ENCODE results near the gene KRTAP2-1. TPM values are rescaled to one million over a fixed set of nuclear protein-coding genes. Genes with fewer than 3 reads are reported as not detected.
A peak's percentile ranks its signal among the peaks of the same experiment; 100 is the strongest.

KRTAP2-1 gene
- total RNA-seq, 1 experiment from 2014 or later, result not detected

DNA sequence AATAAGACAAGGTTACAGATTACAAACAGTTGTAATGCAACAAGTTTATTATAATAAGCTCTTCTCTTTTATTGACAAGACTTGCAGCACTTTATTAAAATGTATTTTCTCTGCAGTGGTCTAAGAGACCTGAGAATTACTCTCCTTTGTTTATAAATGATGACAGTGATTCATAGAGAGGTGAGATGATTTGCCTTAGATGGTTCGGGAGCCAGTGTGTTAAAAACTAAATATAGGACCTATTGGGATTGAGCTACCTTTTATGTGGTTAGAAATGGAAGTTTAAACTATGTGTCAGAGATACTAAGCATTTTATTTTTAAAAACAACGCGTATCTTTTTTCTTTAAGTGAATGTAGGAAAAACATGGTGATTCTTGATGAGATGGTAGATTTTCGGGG, 50.3 kb downstream of the KRTAP2-1 start:
- H2AFZ ChIP-seq (ENCODE audit: low read depth, low read length, poor library complexity, severe bottlenecking), result peak overlapping the region; percentile 64
- no TSS peak for BruUV-seq (replicated peaks)
- TF ChIP-seq SRF (IDR thresholded peaks at IDR 0.05; ENCODE audit: low read depth) (peak; percentile 62; the same call in 1 of the 2 replicates), POLR2AphosphoS5 (IDR thresholded peaks at IDR 0.05; ENCODE audit: low read depth, low read length) (no peak), EZH2 (IDR thresholded peaks at IDR 0.05) (no peak), TCF7L2 (IDR thresholded peaks at IDR 0.05; ENCODE audit: borderline replicate concordance, extremely low read depth, insufficient read depth, insufficient read length) (no peak), EZH2phosphoT487 (IDR thresholded peaks at IDR 0.05; ENCODE audit: borderline replicate concordance) (no peak), SP1 (IDR thresholded peaks at IDR 0.05; ENCODE audit: low read depth) (peak; percentile 28; the same call in 1 of the 2 replicates), ELF1 (IDR thresholded peaks at IDR 0.05; ENCODE audit: borderline replicate concordance, low read depth) (no peak), JUND (IDR thresholded peaks at IDR 0.05) (peak; percentile 57), YY1 (IDR thresholded peaks at IDR 0.05; ENCODE audit: extremely low read depth, insufficient replicate concordance, low read depth, low read length) (no peak), FOSL1 (IDR thresholded peaks at IDR 0.05; ENCODE audit: low read depth) (peak; percentile 46; the same call in 1 of the 2 replicates), CBX3 (IDR thresholded peaks at IDR 0.05; ENCODE audit: low read depth) (no peak), SIN3A (IDR thresholded peaks at IDR 0.05; ENCODE audit: low read depth) (no peak), RAD21 (IDR thresholded peaks at IDR 0.05; ENCODE audit: low read depth) (no peak), CEBPB (IDR thresholded peaks at IDR 0.05; ENCODE audit: low read depth) (no peak), EGR1 (IDR thresholded peaks at IDR 0.05; ENCODE audit: low read depth) (no peak), CTCF (IDR thresholded peaks at IDR 0.05 in 2 of 3, conservative IDR thresholded peaks at IDR 0.05 in 1 of 3; ENCODE audit: borderline replicate concordance in 1 of 3, insufficient read depth in 1 of 3, low read depth in 2 of 3, low read length in 2 of 3) (no peak), POLR2A (IDR thresholded peaks at IDR 0.05; ENCODE audit: borderline replicate concordance, extremely low read depth, insufficient read depth, insufficient read length) (no peak), ZFX (IDR thresholded peaks at IDR 0.05) (no peak), ZBTB33 (IDR thresholded peaks at IDR 0.05; ENCODE audit: extremely low read depth, insufficient replicate concordance, low read length) (no peak)
- TF ChIP-seq, protein P1, sequence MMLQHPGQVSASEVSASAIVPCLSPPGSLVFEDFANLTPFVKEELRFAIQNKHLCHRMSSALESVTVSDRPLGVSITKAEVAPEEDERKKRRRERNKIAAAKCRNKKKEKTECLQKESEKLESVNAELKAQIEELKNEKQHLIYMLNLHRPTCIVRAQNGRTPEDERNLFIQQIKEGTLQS (IDR thresholded peaks at IDR 0.05), result no peak
- TF ChIP-seq, protein P2, sequence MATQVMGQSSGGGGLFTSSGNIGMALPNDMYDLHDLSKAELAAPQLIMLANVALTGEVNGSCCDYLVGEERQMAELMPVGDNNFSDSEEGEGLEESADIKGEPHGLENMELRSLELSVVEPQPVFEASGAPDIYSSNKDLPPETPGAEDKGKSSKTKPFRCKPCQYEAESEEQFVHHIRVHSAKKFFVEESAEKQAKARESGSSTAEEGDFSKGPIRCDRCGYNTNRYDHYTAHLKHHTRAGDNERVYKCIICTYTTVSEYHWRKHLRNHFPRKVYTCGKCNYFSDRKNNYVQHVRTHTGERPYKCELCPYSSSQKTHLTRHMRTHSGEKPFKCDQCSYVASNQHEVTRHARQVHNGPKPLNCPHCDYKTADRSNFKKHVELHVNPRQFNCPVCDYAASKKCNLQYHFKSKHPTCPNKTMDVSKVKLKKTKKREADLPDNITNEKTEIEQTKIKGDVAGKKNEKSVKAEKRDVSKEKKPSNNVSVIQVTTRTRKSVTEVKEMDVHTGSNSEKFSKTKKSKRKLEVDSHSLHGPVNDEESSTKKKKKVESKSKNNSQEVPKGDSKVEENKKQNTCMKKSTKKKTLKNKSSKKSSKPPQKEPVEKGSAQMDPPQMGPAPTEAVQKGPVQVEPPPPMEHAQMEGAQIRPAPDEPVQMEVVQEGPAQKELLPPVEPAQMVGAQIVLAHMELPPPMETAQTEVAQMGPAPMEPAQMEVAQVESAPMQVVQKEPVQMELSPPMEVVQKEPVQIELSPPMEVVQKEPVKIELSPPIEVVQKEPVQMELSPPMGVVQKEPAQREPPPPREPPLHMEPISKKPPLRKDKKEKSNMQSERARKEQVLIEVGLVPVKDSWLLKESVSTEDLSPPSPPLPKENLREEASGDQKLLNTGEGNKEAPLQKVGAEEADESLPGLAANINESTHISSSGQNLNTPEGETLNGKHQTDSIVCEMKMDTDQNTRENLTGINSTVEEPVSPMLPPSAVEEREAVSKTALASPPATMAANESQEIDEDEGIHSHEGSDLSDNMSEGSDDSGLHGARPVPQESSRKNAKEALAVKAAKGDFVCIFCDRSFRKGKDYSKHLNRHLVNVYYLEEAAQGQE (IDR thresholded peaks at IDR 0.05; ENCODE audit: low read depth), result no peak
- TF ChIP-seq, protein P3, sequence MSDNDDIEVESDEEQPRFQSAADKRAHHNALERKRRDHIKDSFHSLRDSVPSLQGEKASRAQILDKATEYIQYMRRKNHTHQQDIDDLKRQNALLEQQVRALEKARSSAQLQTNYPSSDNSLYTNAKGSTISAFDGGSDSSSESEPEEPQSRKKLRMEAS (IDR thresholded peaks at IDR 0.05), result no peak

More for the DNA sequence above, 50.3 kb downstream of the KRTAP2-1 start:
- intact Hi-C loops (cut with micrococcal nuclease), result no loop called here
- Histone ChIP-seq H3K4me3 (replicated peaks in 1 of 2; ENCODE audit: low read depth in 1 of 2, low read length in 2 of 2) (no peak overlapping the region), H4K20me1 (ENCODE audit: insufficient read depth) (no peaks in the 10 kb centered on the region), H3K9ac (ENCODE audit: low read length) (no peak overlapping the region), H3K4me2 (ENCODE audit: low read length) (peak overlapping the region; percentile 22; the same call in 1 of the 2 replicates), H3K27me3 (ENCODE audit: insufficient read depth, low read length) (no peaks in the 10 kb centered on the region), H3K9me2 (ENCODE audit: insufficient read depth) (no peaks in the 10 kb centered on the region; the same call in 1 of the 2 replicates), H3K79me2 (ENCODE audit: insufficient read depth, low read length) (no peaks in the 10 kb centered on the region), H3K27ac (ENCODE audit: low read depth, low read length) (no peak overlapping the region), H3K9me3 (ENCODE audit: control insufficient read depth in 1 of 2, insufficient read depth in 1 of 2, low read depth in 1 of 2, low read length in 2 of 2) (peaks cover 0 to 4% of the 10 kb centered on the region in 2 experiments; a peak in 1 of 4 replicates), H3K4me1 (ENCODE audit: control insufficient read depth in 1 of 2, insufficient read depth in 2 of 2, low read length in 2 of 2) (peaks cover 5 to 19% of the 10 kb centered on the region in 2 experiments; a peak in 3 of 4 replicates), H3K36me3 (ENCODE audit: control insufficient read depth in 1 of 2, insufficient read depth in 2 of 2, low read length in 2 of 2) (no peaks in the 10 kb centered on the region)
- ChIA-PET POLR2A (interaction anchor here (0.8 kb wide), 1 partner anchor 40 kb away, joined by 3 read pairs; no protein-coding TSS in a partner anchor), RAD21 (ENCODE audit: low non-redundant PET in 1 of 2, low total read pairs in 2 of 2, uncharacterized antibody in 2 of 2, unreplicated experiment in 2 of 2) (no interaction called here), CTCF (no interaction called here)
- ATAC-seq, result no peak
- no peak for DNase-seq (ENCODE audit: low read depth, low spot score)

Data from HCT116 (cell line).